Uterus (tissue), 4 donors: ENCODE measurements around the gene GJD2. TPM values are rescaled to one million over a fixed set of nuclear protein-coding genes. Genes with fewer than 3 reads are reported as not detected.

Source experiments
- DNase-seq, 2 donors: peaks; one replicate each; pipeline ENCODE4 v3.0.0-alpha.2; 2019 to 2020
- H3K27ac ChIP-seq, 2 donors: fragments of 200-600 bp; sonication (generic); 1 replicate in 1 of 2; 2 replicates in 1 of 2; pipeline ENCODE4 v1.5.1; 2016 to 2018
- H3K27me3 ChIP-seq, 2 donors: fragments of 200-600 bp; sonication (generic); one replicate each; pipeline ENCODE4 v1.5.1; 2018 to 2019; ENCODE audit warnings: control low read depth in 1 of 2
- H3K36me3 ChIP-seq, 2 donors: fragments of 200-600 bp; sonication (generic); one replicate each; pipeline ENCODE4 v1.5.1; 2019; ENCODE audit warnings: control low read depth in 1 of 2
- H3K4me1 ChIP-seq, 2 donors: fragments of 200-600 bp; sonication (generic); one replicate each; pipeline ENCODE4 v1.5.1; 2018 to 2019; ENCODE audit warnings: control low read depth in 1 of 2
- H3K4me3 ChIP-seq, 2 donors: fragments of 200-600 bp; sonication (generic); 1 replicate in 1 of 2; 2 replicates in 1 of 2; pipeline ENCODE4 v1.5.1; 2018 to 2019; ENCODE audit warnings: mild to moderate bottlenecking in 1 of 2
- H3K9me3 ChIP-seq, 2 donors: fragments of 200-600 bp; sonication (generic); one replicate each; pipeline ENCODE4 v1.5.1; 2019; ENCODE audit warnings: control low read depth in 1 of 2
- POLR2A ChIP-seq, 2 donors: fragments of 450-650 bp; IDR thresholded peaks; one replicate each; pipeline ENCODE4 v1.6.1; 2016; ENCODE audit warnings: antibody characterized with exemption in 2 of 2, mild to moderate bottlenecking in 1 of 2, moderate library complexity in 1 of 2
- intact Hi-C: fragments of 100-400 bp; cut with DNase I; formaldehyde crosslinking; loops from one replicate; pipeline ENCODE4 v1.15.1; 2023; ENCODE audit warnings: low total_unique reads
- total RNA-seq, 4 donors: library from RNA; depleted of rRNA in 3 of 4; stranded (reverse); fragments of >200 nt in 3 of 4; gene quantifications; one replicate each; pipeline versions ENCODE4 v1.1.0 to v1.2.4, GENCODE V29; 2014 to 2023
- TF ChIP-seq, protein P1 (sequence below), 4 experiments: fragments of 200-600 bp in 2 of 4; fragments of 450-650 bp in 2 of 4; sonication (generic) in 2 of 4; IDR thresholded peaks; one replicate each; pipeline ENCODE4 v1.5.1; 2016 to 2019; ENCODE audit warnings: antibody characterized with exemption in 4 of 4, mild to moderate bottlenecking in 2 of 4, moderate library complexity in 1 of 4
- donor health status: DM: yes; HTN: yes; CAD: no.

The GJD2 gene
- total RNA-seq, 4 donors from 2014 or later, result 0.14 TPM; not detected in 3

GRCh38 chr15:34739346-34739745, 15.5 kb downstream of the GJD2 start:
- H3K27me3 ChIP-seq, result no peaks in the 10 kb centered on the region
- H3K4me1 ChIP-seq, result no peaks in the 10 kb centered on the region
- no peak for TF ChIP-seq POLR2A (IDR thresholded peaks at IDR 0.05)
- TF ChIP-seq, protein P1, sequence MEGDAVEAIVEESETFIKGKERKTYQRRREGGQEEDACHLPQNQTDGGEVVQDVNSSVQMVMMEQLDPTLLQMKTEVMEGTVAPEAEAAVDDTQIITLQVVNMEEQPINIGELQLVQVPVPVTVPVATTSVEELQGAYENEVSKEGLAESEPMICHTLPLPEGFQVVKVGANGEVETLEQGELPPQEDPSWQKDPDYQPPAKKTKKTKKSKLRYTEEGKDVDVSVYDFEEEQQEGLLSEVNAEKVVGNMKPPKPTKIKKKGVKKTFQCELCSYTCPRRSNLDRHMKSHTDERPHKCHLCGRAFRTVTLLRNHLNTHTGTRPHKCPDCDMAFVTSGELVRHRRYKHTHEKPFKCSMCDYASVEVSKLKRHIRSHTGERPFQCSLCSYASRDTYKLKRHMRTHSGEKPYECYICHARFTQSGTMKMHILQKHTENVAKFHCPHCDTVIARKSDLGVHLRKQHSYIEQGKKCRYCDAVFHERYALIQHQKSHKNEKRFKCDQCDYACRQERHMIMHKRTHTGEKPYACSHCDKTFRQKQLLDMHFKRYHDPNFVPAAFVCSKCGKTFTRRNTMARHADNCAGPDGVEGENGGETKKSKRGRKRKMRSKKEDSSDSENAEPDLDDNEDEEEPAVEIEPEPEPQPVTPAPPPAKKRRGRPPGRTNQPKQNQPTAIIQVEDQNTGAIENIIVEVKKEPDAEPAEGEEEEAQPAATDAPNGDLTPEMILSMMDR (IDR thresholded peaks at IDR 0.05), result no peak
- H3K36me3 ChIP-seq, result no peaks in the 10 kb centered on the region
- H3K4me3 ChIP-seq, result no peak overlapping the region
- DNase-seq, result no peak
- no peak overlapping the region for H3K27ac ChIP-seq
- no peaks in the 10 kb centered on the region for H3K9me3 ChIP-seq
- intact Hi-C loops, result no loop called here

DNA sequence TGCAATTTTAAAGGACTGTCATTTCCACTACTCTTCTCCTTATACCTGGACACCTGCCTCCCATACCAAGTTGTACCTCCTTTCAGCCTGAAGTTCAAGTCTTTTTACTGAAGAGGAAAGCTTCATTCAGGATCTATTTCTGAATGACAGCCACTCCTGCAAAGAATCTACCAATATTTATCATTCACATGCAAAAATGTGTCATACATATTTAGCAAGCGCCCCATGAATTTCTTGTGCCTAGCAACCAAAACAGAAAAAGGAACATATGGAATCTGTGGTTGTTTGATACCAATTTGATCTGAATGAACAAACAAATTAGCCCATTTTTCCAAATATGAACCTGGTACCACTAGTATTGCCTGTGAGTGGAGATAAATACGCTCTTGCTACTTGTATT, 16.8 kb downstream of the GJD2 start:
- intact Hi-C loops, result no loop called here
- no peaks in the 10 kb centered on the region for H3K9me3 ChIP-seq
- no peak overlapping the region for H3K4me3 ChIP-seq
- TF ChIP-seq POLR2A (IDR thresholded peaks at IDR 0.05), result no peak
- TF ChIP-seq, protein P1 (IDR thresholded peaks at IDR 0.05), result no peak
- H3K36me3 ChIP-seq, result no peaks in the 10 kb centered on the region
- no peak for DNase-seq
- H3K27ac ChIP-seq, result no peak overlapping the region
- no peaks in the 10 kb centered on the region for H3K27me3 ChIP-seq
- no peaks in the 10 kb centered on the region for H3K4me1 ChIP-seq

- H3K27ac ChIP-seq, result no peak overlapping the region
- DNase-seq, result no peak
- no peak overlapping the region for H3K4me3 ChIP-seq
- H3K4me1 ChIP-seq, result no peaks in the 10 kb centered on the region
- intact Hi-C loops, result no loop called here
- no peak for TF ChIP-seq POLR2A (IDR thresholded peaks at IDR 0.05)
- TF ChIP-seq, protein P1 (IDR thresholded peaks at IDR 0.05), result no peak
- H3K36me3 ChIP-seq, result no peaks in the 10 kb centered on the region
- no peaks in the 10 kb centered on the region for H3K9me3 ChIP-seq
- H3K27me3 ChIP-seq, result no peaks in the 10 kb centered on the region
Measured at GRCh38 chr15:34737477-34737876, 17.3 kb downstream of the GJD2 start.

DNA sequence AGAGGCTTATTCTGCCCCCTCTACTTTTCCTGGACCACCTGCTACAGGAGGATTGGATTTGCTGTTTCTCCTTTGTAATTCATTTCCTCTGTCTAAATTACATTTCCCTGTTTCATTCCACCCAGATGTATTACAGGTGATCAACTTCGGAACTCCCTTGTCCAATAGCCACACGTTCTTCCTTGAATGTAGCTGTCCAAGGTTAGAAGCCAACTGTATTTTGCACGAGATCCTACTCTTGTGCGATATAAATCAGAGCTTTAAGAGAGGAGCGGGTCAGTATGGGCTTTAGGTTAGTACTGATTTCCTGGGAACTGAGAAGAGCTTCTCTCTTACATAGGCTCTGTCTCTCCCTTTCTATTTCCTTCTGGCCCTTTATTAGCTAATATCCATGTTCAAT, 20.5 kb downstream of the GJD2 start:
- Histone ChIP-seq H3K27ac (no peak overlapping the region), H3K4me1 (no peaks in the 10 kb centered on the region), H3K36me3 (no peaks in the 10 kb centered on the region), H3K27me3 (no peaks in the 10 kb centered on the region), H3K4me3 (no peak overlapping the region), H3K9me3 (no peaks in the 10 kb centered on the region)
- TF ChIP-seq, protein P1 (IDR thresholded peaks at IDR 0.05), result no peak
- TF ChIP-seq POLR2A (IDR thresholded peaks at IDR 0.05), result no peak
- no peak for DNase-seq
- intact Hi-C loops, result no loop called here

DNA sequence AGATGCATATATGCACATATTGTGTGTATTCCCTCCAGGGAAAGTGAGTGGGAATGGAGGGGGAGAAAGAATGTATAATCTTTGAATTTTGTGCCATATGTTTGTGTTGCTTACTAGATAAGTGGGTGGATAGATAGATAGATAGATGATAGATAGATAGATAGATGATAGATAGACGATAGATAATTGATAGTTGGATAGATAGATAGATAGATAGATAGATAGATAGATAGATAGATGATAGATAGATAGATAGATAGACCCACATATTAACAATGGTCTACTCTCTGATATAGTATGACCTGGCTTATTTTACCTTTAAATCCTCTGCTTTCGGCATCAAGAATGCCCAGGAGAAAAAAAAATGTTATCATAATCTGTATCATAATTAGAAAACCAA, 21.2 kb downstream of the GJD2 start:
- intact Hi-C loops, result no loop called here
- H3K27ac ChIP-seq, result no peak overlapping the region
- no peaks in the 10 kb centered on the region for H3K27me3 ChIP-seq
- no peaks in the 10 kb centered on the region for H3K4me1 ChIP-seq
- H3K9me3 ChIP-seq, result no peaks in the 10 kb centered on the region
- no peak for DNase-seq
- no peaks in the 10 kb centered on the region for H3K36me3 ChIP-seq
- no peak overlapping the region for H3K4me3 ChIP-seq
- TF ChIP-seq, protein P1 (IDR thresholded peaks at IDR 0.05), result no peak
- TF ChIP-seq POLR2A (IDR thresholded peaks at IDR 0.05), result no peak
